Measurements from ENCODE around the gene GLRX3.

DNA sequence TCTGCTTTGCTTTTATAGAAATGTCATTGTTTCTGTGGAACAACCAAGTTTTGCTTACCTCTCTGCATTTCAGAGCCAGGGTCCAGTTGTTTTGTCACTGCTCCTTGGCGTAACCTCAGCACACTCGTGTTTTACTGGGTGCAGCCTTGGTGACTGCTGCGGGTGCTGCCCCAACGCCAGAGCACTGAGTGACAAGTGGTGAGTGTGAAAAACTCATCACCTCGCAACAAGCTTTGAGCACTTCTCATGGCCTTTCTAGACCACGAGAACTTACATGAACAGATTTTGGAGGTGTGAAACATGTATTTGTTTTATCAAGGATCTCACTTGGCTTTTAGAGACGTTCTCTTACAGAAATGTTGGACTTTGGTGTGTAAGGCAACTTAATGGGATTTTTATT lies 31.0 kb downstream of the GLRX3 start:
- TF ChIP-seq, protein P1, sequence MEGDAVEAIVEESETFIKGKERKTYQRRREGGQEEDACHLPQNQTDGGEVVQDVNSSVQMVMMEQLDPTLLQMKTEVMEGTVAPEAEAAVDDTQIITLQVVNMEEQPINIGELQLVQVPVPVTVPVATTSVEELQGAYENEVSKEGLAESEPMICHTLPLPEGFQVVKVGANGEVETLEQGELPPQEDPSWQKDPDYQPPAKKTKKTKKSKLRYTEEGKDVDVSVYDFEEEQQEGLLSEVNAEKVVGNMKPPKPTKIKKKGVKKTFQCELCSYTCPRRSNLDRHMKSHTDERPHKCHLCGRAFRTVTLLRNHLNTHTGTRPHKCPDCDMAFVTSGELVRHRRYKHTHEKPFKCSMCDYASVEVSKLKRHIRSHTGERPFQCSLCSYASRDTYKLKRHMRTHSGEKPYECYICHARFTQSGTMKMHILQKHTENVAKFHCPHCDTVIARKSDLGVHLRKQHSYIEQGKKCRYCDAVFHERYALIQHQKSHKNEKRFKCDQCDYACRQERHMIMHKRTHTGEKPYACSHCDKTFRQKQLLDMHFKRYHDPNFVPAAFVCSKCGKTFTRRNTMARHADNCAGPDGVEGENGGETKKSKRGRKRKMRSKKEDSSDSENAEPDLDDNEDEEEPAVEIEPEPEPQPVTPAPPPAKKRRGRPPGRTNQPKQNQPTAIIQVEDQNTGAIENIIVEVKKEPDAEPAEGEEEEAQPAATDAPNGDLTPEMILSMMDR (IDR thresholded peaks at IDR 0.05) = no peak
- no peak for TF ChIP-seq POLR2A (IDR thresholded peaks at IDR 0.05)
- TF ChIP-seq POLR2AphosphoS5 (IDR thresholded peaks at IDR 0.05) = no peak
- TF ChIP-seq EP300 (IDR thresholded peaks at IDR 0.05) = no peak
